ENCODE measurements around the gene SLC6A1. TPM values are rescaled to one million over a fixed set of nuclear protein-coding genes. Genes with fewer than 3 reads are reported as not detected.

SLC6A1 gene
- total RNA-seq, 1 experiment from 2014 or later: not detected

GRCh38 chr3:11056531-11057050 is 64.0 kb downstream of the SLC6A1 start:
- Mint-ChIP-seq H3K4me3 (ENCODE audit: unreplicated experiment) (no peak overlapping the region), H3K9me3 (ENCODE audit: unreplicated experiment) (no peaks in the 10 kb centered on the region), H3K4me1 (ENCODE audit: insufficient read depth, unreplicated experiment) (peaks cover 6% of the 10 kb centered on the region), H3K27me3 (ENCODE audit: insufficient read depth, unreplicated experiment) (peaks cover 34% of the 10 kb centered on the region), H3K36me3 (ENCODE audit: insufficient read depth, unreplicated experiment) (peaks cover 11% of the 10 kb centered on the region), H3K27ac (ENCODE audit: low read depth, unreplicated experiment) (no peak overlapping the region)
- intact Hi-C loops (cut with micrococcal nuclease): no loop called here
- ChIA-PET CTCF (interaction anchor here (1.0 to 8.8 kb wide), 4 partner anchors 37 to 172 kb away, joined by 3 to 109 read pairs (median 4); no protein-coding TSS in a partner anchor), POLR2A (no interaction called here)
- DNase-seq (ENCODE audit: unreplicated experiment): no peak
- no peak for TF ChIP-seq CTCF (IDR thresholded peaks at IDR 0.05; ENCODE audit: unreplicated experiment)
- no TSS peak for BruUV-seq (replicated peaks)

- Mint-ChIP-seq H3K27ac (ENCODE audit: low read depth, unreplicated experiment) (peak overlapping the region; percentile 28), H3K9me3 (ENCODE audit: unreplicated experiment) (no peaks in the 10 kb centered on the region), H3K4me3 (ENCODE audit: unreplicated experiment) (no peak overlapping the region), H3K36me3 (ENCODE audit: insufficient read depth, unreplicated experiment) (peaks cover 8% of the 10 kb centered on the region), H3K27me3 (ENCODE audit: insufficient read depth, unreplicated experiment) (peaks cover 24% of the 10 kb centered on the region), H3K4me1 (ENCODE audit: insufficient read depth, unreplicated experiment) (peaks cover 6% of the 10 kb centered on the region)
- CTCF ChIA-PET: interaction anchor here (1.0 to 8.8 kb wide), 5 partner anchors 10 to 299 kb away, joined by 3 to 141 read pairs (median 109); no protein-coding TSS in a partner anchor
- POLR2A ChIA-PET: no interaction called here
- DNase-seq (ENCODE audit: unreplicated experiment): no peak
- no TSS peak for BruUV-seq (replicated peaks)
- intact Hi-C loops (cut with micrococcal nuclease): no loop called here
- TF ChIP-seq CTCF (IDR thresholded peaks at IDR 0.05; ENCODE audit: unreplicated experiment): no peak
These were observed 65.1 kb downstream of the SLC6A1 start for GRCh38 chr3:11057655-11058054.

- Mint-ChIP-seq H3K4me3 (ENCODE audit: unreplicated experiment) (no peak overlapping the region), H3K27ac (ENCODE audit: low read depth, unreplicated experiment) (no peak overlapping the region), H3K36me3 (ENCODE audit: insufficient read depth, unreplicated experiment) (no peaks in the 10 kb centered on the region), H3K9me3 (ENCODE audit: unreplicated experiment) (no peaks in the 10 kb centered on the region), H3K4me1 (ENCODE audit: insufficient read depth, unreplicated experiment) (no peaks in the 10 kb centered on the region), H3K27me3 (ENCODE audit: insufficient read depth, unreplicated experiment) (peaks cover 18% of the 10 kb centered on the region)
- TF ChIP-seq CTCF (IDR thresholded peaks at IDR 0.05; ENCODE audit: unreplicated experiment): peak; percentile 84
- peak; percentile 80 for DNase-seq (ENCODE audit: unreplicated experiment)
- POLR2A ChIA-PET: interaction anchor here (1.0 kb wide), 1 partner anchor 214 kb away, joined by 4 read pairs; no protein-coding TSS in a partner anchor
- intact Hi-C loops (cut with micrococcal nuclease): loop anchor here (1.0 kb wide), 3 partner anchors 108 to 301 kb away; no protein-coding TSS in a partner anchor
- CTCF ChIA-PET: interaction anchor here (0.6 to 8.8 kb wide), 68 partner anchors 8 to 623 kb away, joined by 3 to 141 read pairs (median 5); partner anchors contain the start of gene HRH1
- BruUV-seq (replicated peaks): no TSS peak
These were observed 66.7 kb downstream of the SLC6A1 start for GRCh38 chr3:11059090-11059798.

GRCh38 chr3:11059799-11060115 is 67.2 kb downstream of the SLC6A1 start:
- no peak for DNase-seq (ENCODE audit: unreplicated experiment)
- no TSS peak for BruUV-seq (replicated peaks)
- TF ChIP-seq CTCF (IDR thresholded peaks at IDR 0.05; ENCODE audit: unreplicated experiment): no peak
- Mint-ChIP-seq H3K27me3 (ENCODE audit: insufficient read depth, unreplicated experiment) (peaks cover 18% of the 10 kb centered on the region), H3K4me1 (ENCODE audit: insufficient read depth, unreplicated experiment) (no peaks in the 10 kb centered on the region), H3K27ac (ENCODE audit: low read depth, unreplicated experiment) (no peak overlapping the region), H3K9me3 (ENCODE audit: unreplicated experiment) (no peaks in the 10 kb centered on the region), H3K4me3 (ENCODE audit: unreplicated experiment) (no peak overlapping the region), H3K36me3 (ENCODE audit: insufficient read depth, unreplicated experiment) (no peaks in the 10 kb centered on the region)
- ChIA-PET CTCF (interaction anchor here (0.6 to 8.8 kb wide), 102 partner anchors 8 to 748 kb away, joined by 3 to 141 read pairs (median 4); partner anchors contain the start of gene HRH1), POLR2A (interaction anchor here (1.0 to 1.5 kb wide), 4 partner anchors 77 to 214 kb away, joined by 4 read pairs; no protein-coding TSS in a partner anchor)
- intact Hi-C loops (cut with micrococcal nuclease): loop anchor here (1.0 to 5.0 kb wide), 7 partner anchors 96 to 301 kb away; no protein-coding TSS in a partner anchor
